Stimulated activated naive CD8-positive, alpha-beta T cell treated with anti-CD3 and anti-CD28 coated beads, Interleukin-15, amount 100 ng/mL, for 72 hours (primary cell): Measurements from ENCODE around the gene AGR2.

Source experiments
- ATAC-seq: fragments of 150-1000 bp; cut with Tn5 transposase; 2 replicates; pipeline ENCODE4 v1.10.0; 2021; ENCODE audit warnings: mild to moderate bottlenecking, moderate library complexity
- DNase-seq, 2 donors: peaks; one replicate each; pipeline ENCODE4 v3.0.0; 2021 to 2022
- H3K27ac Mint-ChIP-seq, 2 donors: one replicate each; pipeline ENCODE4 v1.8.0; 2022; ENCODE audit warnings: mild to moderate bottlenecking in 2 of 2, mixed read lengths in 2 of 2, moderate library complexity in 2 of 2
- H3K27me3 Mint-ChIP-seq: one replicate; pipeline ENCODE4 v1.8.0; 2022; ENCODE audit warnings: mixed read lengths
- H3K4me1 Mint-ChIP-seq: one replicate; pipeline ENCODE4 v1.8.0; 2022; ENCODE audit warnings: mild to moderate bottlenecking, mixed read lengths
- H3K4me3 Mint-ChIP-seq, 2 donors: one replicate each; pipeline ENCODE4 v1.8.0; 2022; ENCODE audit warnings: mild to moderate bottlenecking in 2 of 2, mixed read lengths in 2 of 2, moderate library complexity in 1 of 2
- H3K9me3 Mint-ChIP-seq, 2 donors: one replicate each; pipeline ENCODE4 v1.8.0; 2022; ENCODE audit warnings: mixed read lengths in 2 of 2

The AGR2 gene

DNA sequence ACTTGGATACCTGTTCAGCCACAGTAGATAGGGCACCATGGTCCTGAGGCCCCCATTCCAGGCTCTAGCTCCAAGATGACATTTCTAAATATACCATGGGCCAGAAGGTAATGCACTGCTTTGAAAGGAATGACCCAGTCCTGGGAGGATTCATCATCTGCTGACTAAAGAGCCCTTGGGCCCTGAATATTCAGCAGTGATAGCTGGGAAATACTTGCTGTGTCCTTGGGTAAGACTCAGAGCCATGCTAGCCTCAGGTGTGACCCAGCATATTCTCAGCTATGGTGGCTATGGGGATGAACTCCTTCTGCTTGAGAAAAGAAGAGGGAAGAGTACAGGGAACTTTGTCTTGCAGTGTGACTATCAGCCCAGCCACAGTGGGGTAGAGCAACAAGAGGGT is 21.3 kb upstream of the AGR2 start:
- ATAC-seq, result no peak
- H3K4me1 Mint-ChIP-seq, result no peaks in the 10 kb centered on the region
- H3K9me3 Mint-ChIP-seq, result peaks cover 0 to 18% of the 10 kb centered on the region in 2 donors
- H3K27ac Mint-ChIP-seq, result no peak overlapping the region
- DNase-seq, result no peak
- H3K4me3 Mint-ChIP-seq, result no peak overlapping the region
- peaks cover 25% of the 10 kb centered on the region for H3K27me3 Mint-ChIP-seq

DNA sequence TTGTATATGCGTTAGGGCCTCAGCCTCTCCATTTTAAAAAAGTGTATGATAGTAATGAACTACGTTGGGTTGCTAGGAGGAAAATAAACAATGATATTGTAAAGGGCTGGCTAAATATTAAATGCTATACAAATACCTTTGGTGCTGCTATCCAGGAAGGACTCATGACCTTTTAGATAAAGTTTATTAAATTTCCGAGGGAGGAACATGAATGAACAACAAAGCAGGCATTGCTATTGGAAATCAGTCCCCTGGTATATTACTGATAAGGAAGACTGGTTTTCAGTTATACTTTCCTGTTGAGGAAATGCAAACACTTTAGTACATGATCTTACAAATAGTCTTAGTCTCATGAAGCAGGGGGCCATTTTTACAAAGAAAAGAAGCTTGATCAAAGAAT is 17.2 kb upstream of the AGR2 start:
- no peak for DNase-seq
- Mint-ChIP-seq H3K4me1 (no peaks in the 10 kb centered on the region), H3K4me3 (no peak overlapping the region), H3K27ac (no peak overlapping the region), H3K27me3 (peaks cover 20% of the 10 kb centered on the region), H3K9me3 (peaks cover 0 to 6% of the 10 kb centered on the region in 2 donors)
- no peak for ATAC-seq

DNA sequence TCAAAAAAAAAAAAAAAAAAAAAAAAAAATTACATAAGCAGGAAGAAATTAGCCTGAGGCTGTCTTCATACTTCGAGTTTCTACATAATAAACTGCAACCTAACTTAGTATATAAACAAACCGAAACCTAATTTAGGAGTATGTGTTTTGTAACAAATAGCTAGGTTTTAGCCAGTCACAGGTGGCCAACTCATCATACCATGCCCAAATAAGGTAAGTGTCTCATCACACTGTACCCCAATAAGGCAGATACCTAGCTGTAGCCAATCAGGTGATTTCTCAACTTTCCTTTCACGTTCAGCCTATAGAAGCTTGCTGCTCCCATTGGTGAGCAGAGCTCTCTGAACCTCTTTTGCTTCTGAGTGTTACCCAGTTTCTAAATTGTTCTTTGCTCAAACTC is 13.9 kb upstream of the AGR2 start:
- Mint-ChIP-seq H3K27me3 (peaks cover 10% of the 10 kb centered on the region), H3K9me3 (no peaks in the 10 kb centered on the region), H3K4me3 (no peak overlapping the region), H3K4me1 (no peaks in the 10 kb centered on the region), H3K27ac (no peak overlapping the region)
- no peak for ATAC-seq
- no peak for DNase-seq

DNA sequence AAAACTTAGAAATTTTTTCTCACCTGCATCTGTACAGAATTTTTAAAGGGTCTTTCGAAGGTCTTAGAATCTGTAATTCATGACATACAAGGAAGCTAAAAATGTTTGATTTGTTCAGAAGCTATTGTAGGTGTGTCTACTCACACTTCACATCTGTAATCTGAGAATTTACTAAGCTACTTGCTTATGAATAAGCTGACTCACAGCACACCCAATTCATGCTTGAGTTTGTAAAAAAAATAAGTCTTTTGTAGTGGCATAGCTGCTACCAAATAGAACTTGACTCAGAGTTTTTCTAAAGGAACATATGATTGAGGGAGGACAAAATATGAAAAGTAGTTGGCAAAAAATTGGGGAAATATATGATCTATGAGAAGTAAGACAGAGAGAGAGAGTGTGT is 12.7 kb upstream of the AGR2 start:
- no peaks in the 10 kb centered on the region for H3K9me3 Mint-ChIP-seq
- H3K27ac Mint-ChIP-seq, result peak overlapping the region in 1 of 2 donors; percentile 10
- H3K4me1 Mint-ChIP-seq, result no peaks in the 10 kb centered on the region
- H3K27me3 Mint-ChIP-seq, result peaks cover 10% of the 10 kb centered on the region
- DNase-seq (no peak), ATAC-seq (no peak)
- no peak overlapping the region for H3K4me3 Mint-ChIP-seq

DNA sequence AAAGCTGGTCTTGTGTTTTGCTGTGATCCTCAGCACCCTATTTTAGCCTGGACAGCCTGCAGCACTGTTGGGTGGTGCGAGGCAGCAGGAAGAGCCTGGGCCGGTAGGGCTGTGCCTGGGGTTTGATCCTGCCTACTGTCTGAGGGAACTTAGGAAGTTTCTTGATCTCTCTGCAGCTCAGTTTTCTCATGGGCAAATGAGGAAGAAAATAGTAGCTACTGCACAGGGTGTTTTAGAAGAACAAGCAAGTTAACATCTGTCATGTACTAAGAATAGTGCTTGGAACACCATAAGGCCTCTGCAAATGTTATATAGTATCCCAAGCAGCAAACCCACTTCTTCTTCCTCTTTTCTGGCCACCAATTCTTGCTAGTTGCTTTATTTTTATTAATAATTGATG is 12.0 kb upstream of the AGR2 start:
- H3K27ac Mint-ChIP-seq, result no peak overlapping the region
- DNase-seq (no peak), ATAC-seq (no peak)
- H3K9me3 Mint-ChIP-seq, result no peaks in the 10 kb centered on the region
- H3K4me3 Mint-ChIP-seq, result no peak overlapping the region
- H3K27me3 Mint-ChIP-seq, result peaks cover 10% of the 10 kb centered on the region
- H3K4me1 Mint-ChIP-seq, result no peaks in the 10 kb centered on the region

- no peak overlapping the region for H3K27ac Mint-ChIP-seq
- no peaks in the 10 kb centered on the region for H3K4me1 Mint-ChIP-seq
- ATAC-seq (no peak), DNase-seq (no peak)
- no peaks in the 10 kb centered on the region for H3K27me3 Mint-ChIP-seq
- no peak overlapping the region for H3K4me3 Mint-ChIP-seq
- no peaks in the 10 kb centered on the region for H3K9me3 Mint-ChIP-seq
Measured at GRCh38 chr7:16815001-16815400, 10.2 kb upstream of the AGR2 start.

DNA sequence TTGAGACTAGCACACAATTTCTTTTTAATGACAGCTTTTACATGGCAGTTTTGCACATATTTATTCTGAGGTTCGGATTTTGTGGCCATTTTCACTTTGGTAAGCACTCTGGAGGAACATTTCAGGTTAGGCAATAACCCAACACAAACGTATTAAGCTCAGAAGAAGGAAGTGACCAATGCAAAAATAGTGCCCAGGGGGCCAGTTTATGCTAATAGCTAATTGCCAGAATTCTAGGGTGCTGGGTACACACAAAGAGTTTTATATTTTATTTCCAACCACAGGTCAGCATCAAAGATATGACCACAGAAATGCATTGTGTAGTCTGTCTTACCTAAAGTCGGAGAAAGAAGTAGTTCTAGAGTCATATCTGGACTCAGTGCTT is 8.4 kb upstream of the AGR2 start:
- H3K9me3 Mint-ChIP-seq, result no peaks in the 10 kb centered on the region
- H3K4me3 Mint-ChIP-seq, result no peak overlapping the region
- H3K4me1 Mint-ChIP-seq, result no peaks in the 10 kb centered on the region
- no peak for ATAC-seq
- no peak overlapping the region for H3K27ac Mint-ChIP-seq
- H3K27me3 Mint-ChIP-seq, result no peaks in the 10 kb centered on the region
- DNase-seq, result no peak

GRCh38 chr7:16812542-16813231 is 7.9 kb upstream of the AGR2 start:
- ATAC-seq (no peak), DNase-seq (no peak)

DNA sequence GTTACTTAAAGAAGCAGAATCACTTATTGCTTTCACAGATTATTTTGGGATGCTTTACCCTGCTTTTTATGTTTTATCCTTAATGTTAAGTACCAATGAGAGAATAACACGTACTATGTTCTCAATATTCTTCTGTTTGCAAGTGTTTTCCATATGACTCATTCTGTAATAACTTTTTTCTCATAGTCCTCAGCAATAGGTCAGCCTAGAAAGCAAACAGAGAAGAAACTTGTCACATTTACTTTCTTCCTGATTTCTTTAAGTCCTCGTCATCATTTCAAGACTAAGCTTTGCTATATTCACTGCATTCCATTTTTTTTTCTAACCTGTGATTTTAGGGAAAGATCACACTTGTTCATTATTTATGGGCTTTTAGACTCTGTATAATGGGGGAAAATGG is 6.8 kb upstream of the AGR2 start:
- Mint-ChIP-seq H3K9me3 (no peaks in the 10 kb centered on the region), H3K4me1 (no peaks in the 10 kb centered on the region), H3K4me3 (no peak overlapping the region), H3K27me3 (peaks cover 9% of the 10 kb centered on the region), H3K27ac (no peak overlapping the region)
- ATAC-seq (no peak), DNase-seq (no peak)

More at GRCh38 chr7:16812542-16813231, 7.9 kb upstream of the AGR2 start:
- Mint-ChIP-seq H3K4me3 (no peak overlapping the region), H3K27ac (no peak overlapping the region), H3K9me3 (no peaks in the 10 kb centered on the region), H3K4me1 (no peaks in the 10 kb centered on the region), H3K27me3 (peaks cover 5% of the 10 kb centered on the region)

- Mint-ChIP-seq H3K27me3 (peaks cover 9% of the 10 kb centered on the region), H3K4me1 (no peaks in the 10 kb centered on the region), H3K4me3 (no peak overlapping the region), H3K9me3 (no peaks in the 10 kb centered on the region), H3K27ac (no peak overlapping the region)
- no peak for ATAC-seq
- DNase-seq, result no peak
Measured at GRCh38 chr7:16810573-16810972, 5.8 kb upstream of the AGR2 start.

- H3K4me1 Mint-ChIP-seq, result no peaks in the 10 kb centered on the region
- H3K4me3 Mint-ChIP-seq, result no peak overlapping the region
- no peak overlapping the region for H3K27ac Mint-ChIP-seq
- H3K27me3 Mint-ChIP-seq, result peaks cover 9% of the 10 kb centered on the region
- ATAC-seq (no peak), DNase-seq (no peak)
- H3K9me3 Mint-ChIP-seq, result no peaks in the 10 kb centered on the region
Measured at GRCh38 chr7:16810112-16810511, 5.3 kb upstream of the AGR2 start.

- no peak overlapping the region for H3K27ac Mint-ChIP-seq
- ATAC-seq (no peak), DNase-seq (no peak)
- no peak overlapping the region for H3K4me3 Mint-ChIP-seq
- H3K4me1 Mint-ChIP-seq, result no peaks in the 10 kb centered on the region
- peaks cover 9% of the 10 kb centered on the region for H3K27me3 Mint-ChIP-seq
- no peaks in the 10 kb centered on the region for H3K9me3 Mint-ChIP-seq
Measured at GRCh38 chr7:16805441-16805840, 642 bp upstream of the AGR2 start.

- ATAC-seq (no peak), DNase-seq (no peak)
- Mint-ChIP-seq H3K27me3 (peaks cover 9% of the 10 kb centered on the region), H3K4me1 (no peaks in the 10 kb centered on the region), H3K27ac (no peak overlapping the region), H3K9me3 (no peaks in the 10 kb centered on the region), H3K4me3 (no peak overlapping the region)
Measured at GRCh38 chr7:16803881-16804673, 722 bp downstream of the AGR2 start.

GRCh38 chr7:16803125-16803524 is 1.7 kb downstream of the AGR2 start:
- Mint-ChIP-seq H3K9me3 (no peaks in the 10 kb centered on the region), H3K4me3 (no peak overlapping the region), H3K4me1 (no peaks in the 10 kb centered on the region), H3K27me3 (peaks cover 8% of the 10 kb centered on the region), H3K27ac (no peak overlapping the region)
- DNase-seq (no peak), ATAC-seq (no peak)

DNA sequence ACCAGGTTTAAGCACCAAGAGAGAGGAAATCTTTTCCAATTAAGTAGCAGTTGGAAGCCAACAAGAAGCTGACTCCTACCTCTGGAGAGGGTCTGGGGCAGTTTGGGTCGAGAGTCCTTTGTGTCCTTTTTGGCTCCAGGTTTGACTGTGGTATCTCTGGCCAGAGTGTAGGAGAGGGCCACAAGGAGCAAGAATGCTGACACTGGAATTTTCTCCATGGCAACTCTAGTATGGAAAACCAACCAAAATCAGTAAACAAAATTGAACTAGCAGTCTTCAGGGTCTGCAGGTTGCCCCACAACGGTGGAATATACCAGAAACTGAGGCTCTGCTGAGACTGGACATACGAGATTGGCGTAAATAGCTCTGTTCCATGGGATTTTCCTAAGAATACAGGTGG is 3.2 kb downstream of the AGR2 start:
- no peaks in the 10 kb centered on the region for H3K4me1 Mint-ChIP-seq
- no peaks in the 10 kb centered on the region for H3K27me3 Mint-ChIP-seq
- H3K4me3 Mint-ChIP-seq, result no peak overlapping the region
- no peaks in the 10 kb centered on the region for H3K9me3 Mint-ChIP-seq
- H3K27ac Mint-ChIP-seq, result peak overlapping the region in 1 of 2 donors; percentile 30
- no peak for DNase-seq
- no peak for ATAC-seq

GRCh38 chr7:16801111-16801542 is 3.7 kb downstream of the AGR2 start:
- no peak for DNase-seq

More at GRCh38 chr7:16801111-16801542, 3.7 kb downstream of the AGR2 start:
- peak overlapping the region in 1 of 2 donors; percentile 30 for H3K27ac Mint-ChIP-seq
- no peaks in the 10 kb centered on the region for H3K4me1 Mint-ChIP-seq
- H3K4me3 Mint-ChIP-seq, result no peak overlapping the region
- H3K9me3 Mint-ChIP-seq, result no peaks in the 10 kb centered on the region
- no peaks in the 10 kb centered on the region for H3K27me3 Mint-ChIP-seq
- ATAC-seq, result peak; percentile 74
